Measurements from ENCODE around the gene COL27A1. TPM values are rescaled to one million over a fixed set of nuclear protein-coding genes. Genes with fewer than 3 reads are reported as not detected.

COL27A1 gene
- total and polyA plus RNA-seq, 9 of the 15 experiments (the other 6 are each of a cell fraction or from before 2014, with no cell fraction given), result 0.07 TPM; not detected in 8

- ChIA-PET CTCF (ENCODE audit: low intra/inter-chr PET ratio) (no interaction called here), POLR2A (no interaction called here)
- TF ChIP-seq EGR1 (conservative IDR thresholded peaks at IDR 0.05), result peak; percentile 47
- TF ChIP-seq STAG1 (CRISPR knock-in tag; IDR thresholded peaks at IDR 0.05; ENCODE audit: borderline replicate concordance), result no peak
- no peak for FAIRE-seq
- H3K27me3 ChIP-seq (ENCODE audit: control insufficient read depth in 2 of 2, insufficient read depth in 2 of 2, low read length in 2 of 2), result peaks cover 3 to 67% of the 10 kb centered on the region in 2 experiments; a peak in 4 of 5 replicates
- H3K9ac ChIP-seq (ENCODE audit: insufficient read depth in 1 of 2, low read depth in 2 of 2, low read length in 2 of 2), result no peak overlapping the region; a peak in 1 of 4 replicates
- peaks cover 0 to 16% of the 10 kb centered on the region in 2 experiments; a peak in 2 of 5 replicates for H3K4me1 ChIP-seq (replicated peaks in 1 of 2; ENCODE audit: control insufficient read depth in 2 of 2, insufficient read depth in 2 of 2, low read length in 2 of 2)
- no peak for ATAC-seq
- no peak for DNase-seq (ENCODE audit: extremely low read depth in 1 of 4, low spot score in 3 of 4)
- H4K20me1 ChIP-seq (replicated peaks; ENCODE audit: control insufficient read depth, insufficient read depth, low read length), result peaks cover 4% of the 10 kb centered on the region; the same call in 1 of the 2 replicates
- H3K36me3 ChIP-seq (ENCODE audit: control insufficient read depth, insufficient read depth, low read length), result no peaks in the 10 kb centered on the region
- H3K4me3 ChIP-seq, result no peak overlapping the region
- H3K4me2 ChIP-seq (ENCODE audit: insufficient read depth, low read length), result no peak overlapping the region
- no peaks in the 10 kb centered on the region for H3K9me3 ChIP-seq (replicated peaks; ENCODE audit: control insufficient read depth, insufficient read depth, low read depth, low read length)
- intact Hi-C loops (cut with micrococcal nuclease) (loop anchor here (2.0 kb wide), 1 partner anchor 137 kb away; no protein-coding TSS in a partner anchor), in situ Hi-C loops (cut with MboI) (loop anchor here (10.0 kb wide), 1 partner anchor 131 kb away; no protein-coding TSS in a partner anchor)
- no peaks in the 10 kb centered on the region for H3K79me2 ChIP-seq (ENCODE audit: control insufficient read depth, insufficient read depth, low read length)
- WGBS (ENCODE audit: insufficient coverage, low coverage, missing lambda C conversion rate), result 20% methylated on average over 53 of the region's 80 CpGs
- H3K27ac ChIP-seq (ENCODE audit: extremely low read depth, low read depth, low read length), result no peak overlapping the region
- H2AFZ ChIP-seq (ENCODE audit: low read depth, low read length), result no peak overlapping the region
- no peaks in the 10 kb centered on the region for H3K9me1 ChIP-seq (ENCODE audit: control insufficient read depth, insufficient read depth, low read length)
- no TSS peak for BruUV-seq (replicated peaks)
Observed at GRCh38 chr9:114153761-114154599, 1.4 kb upstream of the COL27A1 start.

DNA sequence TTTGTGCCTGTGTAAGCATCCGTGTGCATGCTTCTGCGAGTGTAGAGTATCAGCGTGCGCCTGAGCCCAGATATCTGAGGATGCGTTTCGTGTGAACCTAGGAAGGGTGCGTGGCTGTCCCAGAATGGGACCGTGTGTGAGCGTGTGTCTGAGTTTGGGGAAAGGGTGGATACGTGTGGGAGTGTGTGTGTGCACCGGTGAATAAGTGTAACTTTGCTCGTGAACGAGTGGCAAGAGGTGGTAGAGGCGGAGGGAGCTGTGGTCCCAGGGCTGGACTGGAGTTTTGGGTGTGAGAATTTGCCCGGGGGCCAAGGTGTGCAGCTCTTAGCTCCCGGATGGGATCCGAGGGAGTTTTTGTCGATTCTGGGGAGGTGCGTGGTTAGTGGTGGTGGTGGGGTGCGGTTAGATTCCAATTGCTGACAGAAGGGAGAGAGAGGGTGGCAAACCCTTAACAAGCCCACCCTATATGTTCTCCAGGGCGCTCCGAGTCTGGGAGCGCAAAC, 686 bp upstream of the COL27A1 start:
- Histone ChIP-seq H3K9ac (ENCODE audit: insufficient read depth in 1 of 2, low read depth in 2 of 2, low read length in 2 of 2) (no peak overlapping the region), H3K4me3 (no peak overlapping the region), H3K4me2 (ENCODE audit: insufficient read depth, low read length) (no peak overlapping the region), H4K20me1 (replicated peaks; ENCODE audit: control insufficient read depth, insufficient read depth, low read length) (peaks cover 4% of the 10 kb centered on the region; the same call in 1 of the 2 replicates), H3K9me1 (ENCODE audit: control insufficient read depth, insufficient read depth, low read length) (no peaks in the 10 kb centered on the region), H2AFZ (ENCODE audit: low read depth, low read length) (no peak overlapping the region), H3K4me1 (replicated peaks in 1 of 2; ENCODE audit: control insufficient read depth in 2 of 2, insufficient read depth in 2 of 2, low read length in 2 of 2) (peaks cover 0 to 16% of the 10 kb centered on the region in 2 experiments; a peak in 2 of 5 replicates), H3K36me3 (ENCODE audit: control insufficient read depth, insufficient read depth, low read length) (no peaks in the 10 kb centered on the region), H3K79me2 (ENCODE audit: control insufficient read depth, insufficient read depth, low read length) (no peaks in the 10 kb centered on the region), H3K27ac (ENCODE audit: extremely low read depth, low read depth, low read length) (no peak overlapping the region), H3K9me3 (replicated peaks; ENCODE audit: control insufficient read depth, insufficient read depth, low read depth, low read length) (no peaks in the 10 kb centered on the region), H3K27me3 (ENCODE audit: control insufficient read depth in 2 of 2, insufficient read depth in 2 of 2, low read length in 2 of 2) (peaks cover 3 to 63% of the 10 kb centered on the region in 2 experiments; a peak in 4 of 5 replicates)
- ChIA-PET POLR2A (no interaction called here), CTCF (ENCODE audit: low intra/inter-chr PET ratio) (interaction anchor here (1.6 kb wide), 1 partner anchor 136 kb away, joined by 10 read pairs; no protein-coding TSS in a partner anchor)
- DNase-seq (ENCODE audit: extremely low read depth in 1 of 4, low spot score in 3 of 4), result no peak
- ATAC-seq, result no peak
- FAIRE-seq, result no peak
- TF ChIP-seq PYGO2 (tag; IDR thresholded peaks at IDR 0.05) (no peak), ZFP36 (IDR thresholded peaks at IDR 0.05; ENCODE audit: low read depth, low read length, partially characterized antibody) (no peak)
- in situ Hi-C loops (cut with MboI) (loop anchor here (10.0 kb wide), 1 partner anchor 130 kb away; no protein-coding TSS in a partner anchor), intact Hi-C loops (cut with micrococcal nuclease) (loop anchor here (2.0 to 5.0 kb wide), 3 partner anchors 47 to 136 kb away; no protein-coding TSS in a partner anchor)
- WGBS (ENCODE audit: insufficient coverage, low coverage, missing lambda C conversion rate), result 4% methylated on average over 22 of the region's 23 CpGs
- no TSS peak for BruUV-seq (replicated peaks)

Data from K562 (cell line).